Urothelium cell line (cell line): ENCODE measurements around the gene PSAT1.
"Not testable (repeated sequence)": the region's sequence is repeated elsewhere in the genome, so short reads cannot be mapped to it uniquely, and the experiment has no call there.

Experiments used
- DNase-seq: peaks from one replicate; pipeline ENCODE4 v3.0.0; 2011; ENCODE audit warnings: low spot score, mixed read lengths
- FAIRE-seq: peaks from 2 replicates; lab custom pipeline; 2011; peaks lifted over from hg19 to GRCh38; lab: Jason Lieb, UNC

PSAT1 gene

GRCh38 chr9:78296893-78297671 is at the start of gene PSAT1:
TSS of gene PSAT1 (plus strand) at chr9:78297125. CDS start at chr9:78297211, 86 bp downstream.
- DNase-seq (peak; percentile 81), FAIRE-seq (no peak)

DNA sequence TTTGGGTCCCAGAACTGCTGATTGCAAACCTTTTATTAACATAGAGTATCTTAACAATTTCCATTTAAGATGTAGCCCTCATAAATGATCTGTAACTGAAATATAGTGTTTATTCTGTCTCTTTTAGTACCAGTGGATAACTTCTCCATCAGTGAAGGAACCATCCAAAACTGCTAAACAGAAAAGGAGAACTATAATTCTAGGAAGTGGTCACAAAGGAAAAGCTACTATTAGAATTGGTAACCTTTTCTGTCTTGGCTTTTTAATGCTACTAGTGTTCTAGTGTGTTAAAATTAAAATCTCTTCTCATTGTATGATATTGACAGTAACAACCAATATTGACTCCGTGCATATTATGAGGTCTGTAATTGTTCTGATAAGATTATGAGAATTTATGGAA is 48.3 kb upstream of the PSAT1 start:
- FAIRE-seq = no peak
- no peak for DNase-seq

- no peak for FAIRE-seq
- no peak for DNase-seq
Observed at GRCh38 chr9:78249542-78249941, 47.4 kb upstream of the PSAT1 start.

DNA sequence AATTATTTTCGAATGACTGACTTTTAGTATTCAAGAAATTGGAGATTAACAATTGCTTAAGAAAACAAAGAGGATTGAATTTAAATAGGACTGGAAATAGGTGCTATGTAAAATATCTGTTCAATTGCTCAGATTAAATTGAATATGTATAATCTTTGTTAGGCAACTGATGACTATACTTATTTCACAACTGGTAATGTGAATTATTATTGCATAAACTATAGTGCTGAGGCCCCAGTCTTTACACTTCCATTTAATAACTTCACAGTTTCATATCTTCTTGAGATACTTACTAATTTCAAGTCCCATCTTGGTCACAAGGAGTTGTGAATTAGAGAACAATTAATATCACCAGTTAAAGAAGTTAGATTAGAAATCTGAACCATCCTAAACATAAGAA is 44.3 kb upstream of the PSAT1 start:
- DNase-seq (no peak), FAIRE-seq (no peak)

- DNase-seq (no peak), FAIRE-seq (no peak)
Observed at GRCh38 chr9:78253285-78253684, 43.6 kb upstream of the PSAT1 start.

DNA sequence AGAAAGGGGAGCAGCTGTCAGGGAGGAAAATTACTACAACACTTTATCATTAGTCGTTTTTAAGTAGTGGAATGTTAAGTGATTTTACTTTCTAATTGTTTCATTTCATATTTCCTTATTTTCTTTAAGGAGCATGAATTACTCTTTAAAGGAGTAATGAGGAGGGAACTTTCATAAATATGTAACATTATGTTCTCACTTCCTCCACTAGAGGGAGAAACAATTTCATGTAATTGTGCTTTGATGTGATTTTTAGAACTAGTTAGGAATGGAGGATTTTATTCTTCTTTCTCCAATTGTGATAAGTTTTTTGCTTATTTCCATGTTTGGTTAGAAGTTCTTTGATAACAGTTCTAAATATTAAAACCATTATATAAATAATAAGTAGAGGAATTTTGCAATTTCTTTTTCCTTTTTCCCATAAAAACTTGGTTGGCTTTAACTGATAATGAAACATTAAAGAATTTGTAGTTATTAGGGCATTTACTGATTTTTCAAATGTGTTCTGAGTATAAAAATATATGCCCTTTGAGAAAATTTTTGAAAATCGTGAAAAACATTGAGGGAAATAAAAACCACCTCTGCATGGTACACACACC is 35.4 kb upstream of the PSAT1 start:
- DNase-seq (no peak), FAIRE-seq (no peak)

GRCh38 chr9:78262655-78263054 is 34.3 kb upstream of the PSAT1 start:
- FAIRE-seq (no peak), DNase-seq (no peak)

GRCh38 chr9:78267889-78268288 is 29.0 kb upstream of the PSAT1 start:
- FAIRE-seq (no peak), DNase-seq (no peak)

- DNase-seq (no peak), FAIRE-seq (no peak)
Observed at GRCh38 chr9:78269784-78270183, 27.1 kb upstream of the PSAT1 start.

DNA sequence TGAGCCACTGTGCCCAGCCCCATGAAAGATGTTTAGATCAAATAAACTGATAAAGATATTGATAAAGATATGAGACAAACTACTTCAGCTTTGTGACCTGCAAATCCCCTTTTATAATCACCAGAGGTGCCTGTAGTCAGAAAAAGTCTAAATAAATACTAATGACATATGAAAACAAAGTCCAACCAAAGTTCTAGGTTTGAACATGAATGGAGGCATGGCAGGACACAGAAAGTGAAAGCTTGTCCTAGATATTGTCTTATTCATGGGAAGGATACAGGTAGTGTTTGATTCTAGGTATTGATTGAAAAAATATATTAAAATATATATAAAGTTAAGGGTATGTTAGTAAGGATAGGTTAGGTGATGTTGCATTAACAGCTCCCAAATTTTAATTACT is 24.6 kb upstream of the PSAT1 start:
- DNase-seq (no peak), FAIRE-seq (no peak)

DNA sequence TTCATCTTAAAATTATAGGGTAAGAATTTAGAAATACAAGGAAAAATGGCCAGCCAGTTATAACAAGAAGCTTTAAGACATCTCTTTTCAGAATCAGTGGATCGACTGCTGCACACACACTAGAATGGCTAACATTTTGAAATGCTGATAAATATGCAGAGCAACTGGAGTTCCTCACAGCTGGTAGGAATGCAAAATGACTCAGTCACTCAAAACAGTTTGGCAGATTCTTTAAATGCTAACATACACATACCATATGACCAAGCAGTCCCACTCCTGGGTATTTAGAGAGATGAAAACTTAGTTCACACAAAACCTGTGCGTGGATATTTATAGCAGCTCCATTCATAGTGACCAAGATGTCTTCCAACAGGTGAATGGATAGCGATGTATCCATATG is 23.2 kb upstream of the PSAT1 start:
- FAIRE-seq (no peak), DNase-seq (no peak)

DNA sequence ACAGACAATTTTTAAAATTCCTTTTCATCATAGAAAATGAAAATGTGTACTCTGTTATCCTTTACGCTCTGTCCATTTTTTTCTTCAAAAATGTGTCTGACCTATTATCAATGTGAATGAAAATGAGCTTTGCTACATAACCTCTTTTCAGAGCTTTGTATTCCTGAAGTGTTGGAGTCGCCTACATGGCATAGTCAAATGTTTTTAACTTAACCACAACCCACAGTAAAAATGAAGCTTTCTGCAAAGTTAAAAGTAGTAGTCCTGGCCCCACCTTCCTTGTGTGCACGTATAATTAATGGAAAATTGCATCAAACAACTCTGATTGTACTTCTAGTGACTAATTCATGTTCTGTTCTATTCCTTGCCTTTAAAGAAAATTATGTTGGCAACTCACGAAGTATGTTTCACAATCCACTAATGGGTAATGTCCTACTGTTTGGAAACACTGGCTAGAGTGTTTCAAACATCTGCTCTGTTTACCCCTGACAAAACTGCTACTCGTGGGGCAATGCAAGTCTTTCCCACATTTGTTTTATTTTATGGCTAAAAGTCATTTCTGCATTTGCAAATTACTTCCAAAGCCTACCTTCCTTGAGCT is 18.6 kb upstream of the PSAT1 start:
- FAIRE-seq (no peak), DNase-seq (no peak)

- DNase-seq (no peak), FAIRE-seq (no peak)
Observed at GRCh38 chr9:78278801-78279200, 18.1 kb upstream of the PSAT1 start.

DNA sequence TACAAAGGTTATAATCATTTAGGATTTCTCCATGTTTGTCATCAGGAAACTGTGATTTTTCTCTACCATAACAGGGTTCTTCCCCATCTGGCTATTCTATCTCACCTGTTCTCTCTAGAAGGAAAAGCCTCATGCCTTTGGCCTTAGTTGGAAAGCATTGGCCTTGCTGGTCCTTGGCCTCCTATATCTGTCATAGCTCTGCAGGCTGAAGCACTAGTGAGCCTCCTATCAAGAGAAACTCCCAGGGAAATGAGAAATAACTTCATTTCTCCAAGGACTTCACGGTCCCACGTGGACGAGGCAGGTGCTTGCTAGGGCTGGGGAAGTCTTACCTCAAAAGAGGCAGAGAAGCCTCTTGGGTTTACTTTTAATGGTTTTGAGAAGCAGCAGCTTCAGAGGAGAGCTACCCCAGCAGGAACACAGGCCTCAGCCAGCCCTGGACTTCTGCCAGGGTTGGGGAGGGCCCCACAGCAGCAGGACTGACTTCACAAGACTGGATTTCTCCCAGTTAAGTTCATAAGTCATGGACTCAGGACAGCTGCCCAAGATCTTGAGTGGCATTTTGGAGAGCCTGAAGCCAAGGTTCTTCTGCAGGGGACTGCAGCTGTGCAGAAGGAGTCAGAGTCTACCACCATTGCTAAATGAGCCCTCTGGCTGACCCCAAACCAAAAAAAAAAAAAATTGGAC is 15.8 kb upstream of the PSAT1 start:
- no peak for FAIRE-seq
- DNase-seq = no peak

DNA sequence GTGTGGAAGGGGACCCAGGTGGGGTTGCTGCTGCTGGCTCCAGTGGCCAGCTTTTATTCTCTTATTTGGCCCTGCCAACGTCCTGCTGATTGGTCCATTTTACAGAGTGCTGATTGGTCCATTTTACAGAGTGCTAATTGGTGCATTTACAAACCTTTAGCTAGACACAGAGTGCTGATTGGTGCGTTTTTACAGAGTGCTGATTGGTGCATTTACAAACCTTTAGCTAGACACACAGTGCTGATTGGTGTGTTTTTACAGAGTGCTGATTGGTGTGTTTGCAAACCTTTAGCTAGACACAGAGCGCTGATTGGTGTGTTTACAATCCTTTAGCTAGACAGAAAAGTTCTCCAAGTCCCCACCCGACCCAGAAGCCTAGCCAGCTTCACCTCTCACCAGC is 12.7 kb upstream of the PSAT1 start:
- not testable (repeated sequence) for FAIRE-seq

GRCh38 chr9:78286125-78286524 is 10.8 kb upstream of the PSAT1 start:
- FAIRE-seq = no peak
- no peak for DNase-seq

More for the DNA sequence above, 12.7 kb upstream of the PSAT1 start:
- DNase-seq = not testable (repeated sequence)

DNA sequence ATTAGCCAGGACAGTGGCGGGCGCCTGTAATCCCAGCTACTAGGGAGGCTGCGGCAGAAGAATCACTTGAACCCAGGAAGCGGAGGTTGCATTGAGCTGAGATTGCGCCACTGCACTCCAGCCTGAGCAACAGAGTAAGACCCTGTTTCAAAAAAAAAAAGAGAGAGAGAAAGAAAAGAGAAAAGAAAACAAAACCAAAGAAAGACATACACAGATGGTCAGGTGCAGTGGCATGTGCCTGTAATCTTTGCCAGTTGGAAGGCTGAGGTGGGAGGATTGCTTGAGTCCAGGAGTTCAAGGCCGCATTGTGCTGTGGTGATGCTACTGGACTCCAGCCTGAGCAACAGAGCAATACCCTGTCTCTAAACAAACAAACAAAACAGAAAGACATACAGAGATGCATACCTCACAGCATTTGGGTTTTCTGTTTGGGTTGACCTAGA is 10.0 kb upstream of the PSAT1 start:
- DNase-seq (no peak), FAIRE-seq (no peak)

GRCh38 chr9:78288214-78288892 is 8.6 kb upstream of the PSAT1 start:
- DNase-seq = no peak
- no peak for FAIRE-seq

DNA sequence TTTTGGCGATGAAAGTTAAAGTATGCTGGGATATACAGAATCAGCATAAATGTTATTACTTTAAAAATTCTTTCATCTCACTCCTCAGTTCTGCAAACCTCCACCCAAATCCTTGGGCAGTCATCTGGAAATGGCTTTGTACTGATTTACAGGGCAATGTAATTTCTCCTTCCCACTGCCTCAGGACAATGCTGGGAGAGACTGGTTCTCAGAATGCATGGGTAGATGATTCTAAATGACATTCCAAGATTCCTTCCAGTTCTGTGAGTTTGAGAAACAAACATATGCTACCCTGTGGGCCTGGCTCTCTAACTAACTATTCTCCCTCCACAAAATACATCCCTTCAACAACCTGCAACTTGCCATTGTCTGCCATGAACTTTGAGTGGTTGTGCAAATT is 7.5 kb upstream of the PSAT1 start:
- FAIRE-seq (no peak), DNase-seq (no peak)

GRCh38 chr9:78291240-78291925 is 5.5 kb upstream of the PSAT1 start:
- FAIRE-seq (no peak), DNase-seq (no peak)
